Lower leg skin (tissue), 3 donors: ENCODE measurements around the gene INPP4B.

Experiments used
- POLR2A ChIP-seq, 2 donors: fragments of 450-650 bp; IDR thresholded peaks; one replicate each; pipeline ENCODE4 v1.6.1; 2016 to 2017; ENCODE audit warnings: antibody characterized with exemption in 2 of 2, mild to moderate bottlenecking in 1 of 2, moderate library complexity in 1 of 2
- TF ChIP-seq, protein P1 (sequence below), 3 donors: fragments of 450-650 bp; IDR thresholded peaks; one replicate each; pipeline ENCODE4 v1.5.1; 2016; ENCODE audit warnings: antibody characterized with exemption in 3 of 3, mild to moderate bottlenecking in 3 of 3, moderate library complexity in 2 of 3

DNA sequence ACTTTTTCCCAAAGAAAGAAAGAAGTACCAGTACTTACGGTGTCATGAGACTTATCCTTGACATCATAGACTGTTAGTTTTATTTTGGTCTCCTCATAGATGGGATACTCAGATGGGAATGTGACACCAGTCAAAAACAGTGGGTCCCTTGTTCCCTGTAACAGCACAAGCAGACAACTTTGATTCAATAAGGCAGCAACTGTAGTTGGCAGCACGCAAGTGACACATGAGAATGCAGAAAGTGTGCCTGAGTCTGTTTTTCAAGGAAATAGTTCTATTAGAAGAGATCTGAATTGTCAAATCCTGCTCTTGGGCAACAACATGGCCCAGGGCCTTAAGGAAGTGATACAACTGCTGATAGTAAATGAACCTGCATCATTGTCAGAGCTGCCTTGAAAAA is 443.2 kb downstream of the INPP4B start:
- TF ChIP-seq, protein P1, sequence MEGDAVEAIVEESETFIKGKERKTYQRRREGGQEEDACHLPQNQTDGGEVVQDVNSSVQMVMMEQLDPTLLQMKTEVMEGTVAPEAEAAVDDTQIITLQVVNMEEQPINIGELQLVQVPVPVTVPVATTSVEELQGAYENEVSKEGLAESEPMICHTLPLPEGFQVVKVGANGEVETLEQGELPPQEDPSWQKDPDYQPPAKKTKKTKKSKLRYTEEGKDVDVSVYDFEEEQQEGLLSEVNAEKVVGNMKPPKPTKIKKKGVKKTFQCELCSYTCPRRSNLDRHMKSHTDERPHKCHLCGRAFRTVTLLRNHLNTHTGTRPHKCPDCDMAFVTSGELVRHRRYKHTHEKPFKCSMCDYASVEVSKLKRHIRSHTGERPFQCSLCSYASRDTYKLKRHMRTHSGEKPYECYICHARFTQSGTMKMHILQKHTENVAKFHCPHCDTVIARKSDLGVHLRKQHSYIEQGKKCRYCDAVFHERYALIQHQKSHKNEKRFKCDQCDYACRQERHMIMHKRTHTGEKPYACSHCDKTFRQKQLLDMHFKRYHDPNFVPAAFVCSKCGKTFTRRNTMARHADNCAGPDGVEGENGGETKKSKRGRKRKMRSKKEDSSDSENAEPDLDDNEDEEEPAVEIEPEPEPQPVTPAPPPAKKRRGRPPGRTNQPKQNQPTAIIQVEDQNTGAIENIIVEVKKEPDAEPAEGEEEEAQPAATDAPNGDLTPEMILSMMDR (IDR thresholded peaks at IDR 0.05) = no peak
- TF ChIP-seq POLR2A (IDR thresholded peaks at IDR 0.05) = no peak
